Retinal pigment epithelial cell (primary cell): ENCODE results near the gene BTG4.
A peak's percentile ranks its signal among the peaks of the same experiment; 100 is the strongest.

Experiments used
- DNase-seq: peaks from one replicate; pipeline ENCODE4 v3.0.0-alpha.2; 2010; ENCODE audit warnings: low read depth
- H3K4me3 ChIP-seq: 2 replicates; pipeline ENCODE4 v1.5.1; 2011; ENCODE audit warnings: mild to moderate bottlenecking, low read length, control low read depth, moderate library complexity
- CTCF ChIP-seq: conservative IDR thresholded peaks from 2 replicates; pipeline ENCODE4 v1.5.1; 2011; ENCODE audit warnings: low read depth, low read length, control low read depth, inconsistent platforms

Gene BTG4

GRCh38 chr11:111535281-111535680 lies 23.1 kb upstream of the BTG4 start:
- TF ChIP-seq CTCF = no peak
- no peak for DNase-seq
- no peak overlapping the region for H3K4me3 ChIP-seq

GRCh38 chr11:111532365-111532709 lies 20.2 kb upstream of the BTG4 start:
- no peak for TF ChIP-seq CTCF
- no peak overlapping the region for H3K4me3 ChIP-seq
- DNase-seq = no peak

GRCh38 chr11:111531687-111532364 lies 19.6 kb upstream of the BTG4 start:
- TF ChIP-seq CTCF = no peak
- DNase-seq = no peak
- no peak overlapping the region for H3K4me3 ChIP-seq

- no peak for TF ChIP-seq CTCF
- H3K4me3 ChIP-seq = no peak overlapping the region
- no peak for DNase-seq
These were observed 18.9 kb upstream of the BTG4 start for GRCh38 chr11:111531136-111531535.

- no peak for TF ChIP-seq CTCF
- no peak for DNase-seq
- no peak overlapping the region for H3K4me3 ChIP-seq
These were observed 17.9 kb upstream of the BTG4 start for GRCh38 chr11:111530091-111530490.

GRCh38 chr11:111528557-111528956 lies 16.4 kb upstream of the BTG4 start:
- TF ChIP-seq CTCF = peak; percentile 32
- no peak for DNase-seq

GRCh38 chr11:111527279-111527678 lies 15.1 kb upstream of the BTG4 start:
- no peak for DNase-seq
- TF ChIP-seq CTCF = no peak

More at GRCh38 chr11:111528557-111528956, 16.4 kb upstream of the BTG4 start:
- H3K4me3 ChIP-seq = no peak overlapping the region

More at GRCh38 chr11:111527279-111527678, 15.1 kb upstream of the BTG4 start:
- H3K4me3 ChIP-seq = no peak overlapping the region
